ENCODE measurements around the gene GSPT1.
"Not testable (repeated sequence)": the region's sequence is repeated elsewhere in the genome, so short reads cannot be mapped to it uniquely, and the experiment has no call there.

GSPT1 gene

DNA sequence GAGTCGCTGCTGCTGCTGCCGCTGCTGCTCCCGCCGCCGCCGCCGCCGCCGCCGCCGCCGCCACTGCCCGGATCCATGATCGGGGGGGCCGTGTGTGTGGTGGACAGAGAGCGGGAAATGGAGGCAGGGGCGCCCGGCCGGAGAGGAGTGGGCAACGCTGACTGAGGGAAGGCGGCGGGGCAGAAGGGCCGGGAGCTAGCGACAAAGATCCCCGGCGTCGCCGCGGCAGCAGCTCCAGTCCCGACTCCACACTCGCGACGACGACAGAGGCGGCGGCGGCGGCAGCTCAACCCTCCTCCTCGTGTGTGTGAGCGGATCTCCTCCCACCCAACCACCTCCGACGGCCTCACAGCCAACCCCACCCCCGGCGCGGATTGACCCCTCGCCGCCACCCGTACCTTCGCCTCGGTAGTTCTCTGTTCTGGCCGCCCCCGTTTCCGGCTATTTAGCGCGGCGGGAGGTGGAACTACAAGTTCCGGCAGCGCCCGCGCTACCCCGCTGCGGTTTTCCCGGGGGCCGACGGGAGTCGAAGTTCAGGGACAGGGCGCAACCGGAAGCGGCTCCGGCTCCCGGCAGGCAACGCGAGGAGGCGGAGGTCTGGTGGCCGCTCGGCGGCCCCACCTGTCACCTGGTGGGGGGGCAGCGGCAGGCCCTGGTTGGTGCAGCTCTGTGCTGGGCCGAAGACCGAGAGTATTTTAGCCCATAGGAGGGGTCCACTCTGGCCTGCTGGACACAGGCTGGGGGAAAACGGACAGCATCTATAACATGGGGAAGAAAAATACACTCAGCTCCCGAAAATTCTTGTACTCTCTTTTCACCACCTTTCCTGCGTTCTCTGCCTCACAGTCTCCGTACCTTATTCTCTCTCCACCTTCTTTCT is at the start of gene GSPT1:
TSS of gene GSPT1 (minus strand) at position 313 of the 880 bp plus-strand sequence. CDS start at position 77, 236 bp downstream.
- peak; percentile 98 for DNase-seq

- no peak for DNase-seq
Observed at GRCh38 chr16:11964761-11965551, 49.2 kb upstream of the GSPT1 start, which contains the start of gene TNFRSF17. Gene TNFRSF17 (plus strand): TSS chr16:11965210. CDS start chr16:11965325, 115 bp downstream.

DNA sequence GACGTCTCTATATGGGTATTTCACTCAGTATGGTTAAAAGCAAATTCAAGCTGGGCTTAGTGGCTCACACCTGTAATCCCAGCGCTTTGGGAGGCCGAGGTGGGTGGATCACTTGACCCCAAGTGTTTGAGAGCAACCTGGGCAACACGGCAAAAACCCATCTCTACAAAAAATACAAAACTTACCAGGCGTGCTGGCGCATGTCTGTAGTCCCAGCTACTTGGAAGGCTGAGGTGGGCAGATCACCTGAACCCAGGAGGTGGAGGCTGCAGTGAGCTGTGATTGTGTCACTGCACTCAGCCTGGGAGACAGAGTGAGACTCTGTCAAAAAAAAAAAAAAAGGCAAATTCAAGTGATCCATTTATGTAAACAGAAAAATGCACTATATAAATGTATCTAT is 48.0 kb upstream of the GSPT1 start:
- no peak for DNase-seq

DNA sequence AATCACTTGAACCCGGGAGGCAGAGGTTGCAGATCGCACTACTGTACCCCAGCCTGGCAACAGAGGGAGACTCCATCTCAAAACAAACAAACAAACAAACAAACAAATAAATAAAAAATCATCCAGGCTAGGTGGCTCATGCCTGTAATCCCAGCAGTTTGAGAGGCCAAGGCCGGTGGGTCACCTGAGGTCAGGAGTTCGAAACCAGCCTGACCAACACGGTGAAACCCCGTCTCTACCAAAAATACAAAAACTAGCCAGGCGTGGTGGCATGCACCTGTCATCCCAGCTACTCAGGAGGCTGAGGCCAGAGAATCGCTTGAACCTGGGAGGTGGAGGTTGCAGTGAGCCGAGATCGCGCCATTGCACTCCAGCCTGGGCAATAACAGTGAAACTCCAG is 47.2 kb upstream of the GSPT1 start:
- not testable (repeated sequence) for DNase-seq

GRCh38 chr16:11962457-11962856 is 46.7 kb upstream of the GSPT1 start:
- DNase-seq = not testable (repeated sequence)

DNA sequence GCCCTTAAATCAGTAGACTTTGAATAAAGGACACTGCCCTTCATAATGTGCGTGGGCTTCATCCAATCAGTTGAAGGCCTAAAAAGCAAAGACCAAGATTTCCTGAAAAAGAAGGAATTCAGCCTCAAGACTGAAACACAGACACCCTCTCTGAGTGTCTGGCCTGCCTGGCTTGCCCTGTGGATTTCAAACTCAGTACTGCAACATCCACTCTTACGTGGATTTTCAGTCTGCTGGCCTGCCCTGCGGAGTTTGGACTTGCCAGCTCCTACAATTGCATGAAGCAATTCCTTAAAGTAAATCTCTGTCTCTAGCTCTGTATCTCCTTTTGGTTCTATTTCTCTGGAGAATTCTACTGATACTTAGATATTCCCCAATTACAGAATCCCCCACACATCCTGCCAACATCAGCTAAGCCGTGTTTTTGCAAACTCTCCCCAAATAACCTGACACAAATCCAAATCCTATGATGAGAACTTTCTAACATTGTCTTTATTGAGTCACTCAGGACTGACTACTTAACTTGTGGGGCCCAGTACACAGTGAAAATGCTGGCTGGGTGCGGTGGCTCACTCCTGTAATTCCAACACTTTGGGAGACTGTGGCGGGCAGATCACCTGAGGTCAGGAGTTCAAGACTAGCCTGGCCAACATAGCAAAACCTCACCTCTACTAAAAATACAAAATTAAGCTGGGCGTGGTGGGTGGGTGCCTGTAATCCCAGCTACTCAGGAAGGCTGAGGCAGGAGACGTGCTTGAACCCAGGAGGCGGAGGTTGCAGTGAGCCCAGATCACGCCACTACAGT is 42.0 kb upstream of the GSPT1 start:
- DNase-seq = no peak

GRCh38 chr16:11956558-11956957 is 40.8 kb upstream of the GSPT1 start:
- no peak for DNase-seq

GRCh38 chr16:11955713-11956123 is 40.0 kb upstream of the GSPT1 start:
- DNase-seq = no peak

- DNase-seq = not testable (repeated sequence)
Observed at GRCh38 chr16:11953576-11953975, 37.8 kb upstream of the GSPT1 start.

GRCh38 chr16:11950388-11950787 is 34.6 kb upstream of the GSPT1 start:
- DNase-seq = no peak

DNA sequence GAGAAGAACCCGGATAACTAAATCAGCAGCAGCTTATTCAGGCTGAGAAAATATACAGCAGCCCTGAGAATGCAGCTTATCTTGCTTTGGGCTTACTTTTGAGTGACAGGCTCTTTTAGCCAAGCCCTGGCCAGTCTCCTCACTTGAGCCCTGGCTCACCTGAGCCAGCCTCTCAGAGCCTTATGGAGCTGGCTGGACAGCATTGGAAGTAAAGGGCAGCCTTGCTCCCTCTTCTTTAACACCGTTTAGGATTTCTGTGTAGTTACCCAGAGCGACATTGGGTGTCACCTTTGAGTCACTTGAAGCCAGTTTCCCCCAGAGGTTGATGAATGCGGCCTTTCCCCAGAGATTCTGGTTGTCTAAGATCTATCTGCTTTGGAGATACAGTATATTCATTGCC is 33.8 kb upstream of the GSPT1 start:
- peak; percentile 18 for DNase-seq

GRCh38 chr16:11948819-11949218 is 33.1 kb upstream of the GSPT1 start:
- no peak for DNase-seq

GRCh38 chr16:11946433-11946832 is 30.7 kb upstream of the GSPT1 start:
- no peak for DNase-seq

- not testable (repeated sequence) for DNase-seq
Observed at GRCh38 chr16:11941945-11942344, 26.2 kb upstream of the GSPT1 start, which contains the start of gene NPIPB2. Gene NPIPB2 (minus strand): TSS chr16:11942045. CDS start chr16:11942045, 0 bp downstream.

DNA sequence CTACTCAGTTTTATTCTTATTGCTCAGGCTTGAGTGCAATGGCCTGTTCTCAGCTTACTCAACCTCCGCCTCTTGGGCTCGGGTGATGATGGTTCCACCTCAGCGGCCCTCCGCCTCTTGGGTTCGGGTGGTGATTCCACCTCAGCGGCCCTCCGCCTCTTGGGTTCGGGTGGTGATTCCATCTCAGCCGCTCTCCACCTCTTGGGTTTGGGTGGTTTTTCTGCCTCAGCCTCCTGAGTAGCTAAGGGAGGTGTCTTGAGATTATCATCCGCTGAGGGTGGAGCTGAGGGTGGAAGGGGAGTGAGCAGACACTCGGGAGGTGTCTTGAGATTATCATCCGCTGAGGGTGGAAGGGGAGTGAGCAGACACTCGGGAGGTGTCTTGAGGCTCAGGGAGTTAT is 11.6 kb upstream of the GSPT1 start:
- not testable (repeated sequence) for DNase-seq

- DNase-seq = not testable (repeated sequence)
Observed at GRCh38 chr16:11924046-11924445, 8.3 kb upstream of the GSPT1 start.

DNA sequence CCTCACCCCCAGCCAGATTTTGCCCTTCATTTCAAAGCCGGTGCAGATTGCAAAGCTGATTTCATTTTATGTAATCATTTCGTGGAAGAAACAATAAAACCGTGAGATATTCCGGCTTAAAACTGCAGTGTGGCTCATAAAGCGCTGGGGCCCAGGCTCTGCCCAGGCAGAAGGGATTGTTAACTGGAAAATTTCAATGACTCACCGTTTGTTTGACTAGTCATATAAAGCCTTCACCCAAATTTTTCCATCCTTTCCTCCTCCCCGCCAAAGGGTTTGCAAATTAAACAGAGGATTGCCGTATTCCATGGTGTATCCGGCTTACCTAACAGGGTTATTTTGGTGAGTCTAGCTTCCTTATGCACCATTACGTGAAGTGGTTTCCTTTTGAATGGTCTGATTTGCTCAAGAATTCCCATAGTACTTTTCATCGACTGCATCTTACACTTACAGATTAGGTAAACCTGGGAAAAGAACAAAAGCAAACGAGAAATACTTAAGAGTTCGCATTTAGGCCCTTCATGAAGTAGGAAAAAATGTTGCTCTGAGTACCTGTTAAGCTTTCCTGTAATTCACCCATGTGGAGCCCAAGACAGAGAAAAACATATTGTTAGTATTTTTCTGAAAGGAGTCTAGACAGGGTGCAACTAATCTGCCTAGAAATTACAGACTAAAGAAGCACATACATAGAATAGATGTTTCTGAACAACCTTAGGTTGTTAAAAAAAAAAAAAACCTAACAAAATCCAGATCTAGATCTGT is 949 bp upstream of the GSPT1 start:
- DNase-seq = no peak

- peak; percentile 32 for DNase-seq
Observed at GRCh38 chr16:11915114-11915643, 577 bp downstream of the GSPT1 start.

DNA sequence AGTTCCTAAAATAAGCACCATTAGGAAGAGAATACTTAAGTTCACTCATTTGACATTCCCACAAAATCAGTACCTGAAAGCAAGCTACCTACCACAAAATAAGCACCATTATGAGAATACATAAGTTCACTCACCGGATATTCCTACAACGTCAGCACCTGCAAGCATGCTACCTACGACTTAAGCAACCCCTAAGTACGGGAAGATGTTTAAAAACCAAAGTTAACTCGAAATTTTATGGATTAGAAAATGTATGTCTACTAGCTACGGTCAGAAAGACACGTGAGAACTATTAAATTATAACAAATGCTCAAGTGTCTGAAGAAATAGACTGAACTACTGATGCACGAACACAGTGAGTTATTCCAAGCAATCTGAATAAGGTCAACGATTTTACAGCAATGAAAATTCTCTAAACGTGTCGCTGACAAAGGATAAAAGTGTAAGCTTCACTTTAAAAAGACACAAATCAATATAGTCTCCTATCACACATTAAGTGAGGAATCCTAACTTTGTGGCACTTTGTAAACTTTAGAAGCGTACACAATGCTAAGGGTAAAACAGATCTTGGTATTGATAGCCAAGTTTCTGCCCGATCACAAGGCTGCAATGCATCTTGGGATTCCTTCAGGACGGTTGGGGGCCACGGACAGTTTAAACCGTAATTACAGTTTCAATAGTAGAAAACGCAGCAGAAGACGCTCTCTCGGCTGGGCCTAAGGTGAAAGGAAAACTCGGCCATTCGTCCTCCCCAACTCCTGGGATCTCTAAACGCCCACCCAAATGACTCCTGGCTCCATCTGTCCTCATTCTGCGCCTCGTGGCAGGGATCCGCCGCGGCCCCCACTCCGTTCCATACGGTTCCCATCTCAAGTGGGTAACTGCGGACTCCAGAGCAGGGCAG is 1.3 kb downstream of the GSPT1 start:
- no peak for DNase-seq

DNA sequence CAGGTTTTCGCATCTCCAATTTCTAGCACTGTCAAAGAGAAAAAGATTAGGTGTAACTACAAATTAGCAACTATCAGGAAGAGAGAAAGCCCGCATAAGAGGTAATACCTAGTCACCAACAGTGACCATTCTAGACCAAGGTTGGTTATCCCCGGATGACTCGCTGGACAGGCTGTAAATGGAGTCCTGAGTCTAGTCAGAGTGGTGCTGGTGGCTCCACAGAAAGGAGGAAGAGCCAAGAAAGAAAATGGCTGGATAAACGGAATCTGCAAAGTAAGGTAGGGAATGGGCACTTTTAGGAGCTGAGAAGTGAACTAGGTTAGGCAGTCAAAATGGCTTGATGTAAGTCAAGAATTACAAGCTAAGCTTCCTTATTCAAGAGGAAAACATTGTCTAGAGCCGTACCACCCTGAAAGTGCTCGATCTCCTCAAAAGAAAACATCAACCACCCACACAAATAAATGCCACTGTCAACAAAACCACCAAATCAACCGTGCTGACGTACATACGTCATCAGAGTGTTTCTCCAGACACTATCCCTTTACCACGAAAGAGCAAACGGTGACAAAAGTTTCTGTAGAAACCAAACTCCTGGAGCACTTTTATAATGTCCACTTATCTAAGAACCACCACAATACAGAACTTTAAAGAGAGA is 2.2 kb downstream of the GSPT1 start:
- DNase-seq = peak; percentile 65
